HCT116 (cell line): ENCODE data around the gene TMEM94. TPM values are rescaled to one million over a fixed set of nuclear protein-coding genes. Genes with fewer than 3 reads are reported as not detected.
"Not testable (repeated sequence)": the region's sequence is repeated elsewhere in the genome, so short reads cannot be mapped to it uniquely, and the experiment has no call there.

ENCODE experiments used
- ATAC-seq: fragments of 200-7000 bp; cut with Tn5 transposase; 2 replicates; pipeline ENCODE4 v1.9.1; 2020; ENCODE audit warnings: mild to moderate bottlenecking, moderate library complexity
- BruUV-seq: library from RNA; stranded (reverse); fragments of 400-500 nt; replicated peaks from 2 replicates; lab custom pipeline; 2021; lab: Mats Ljungman, UMichigan
- CTCF ChIA-PET: fragments of 300-600 bp; sonication (Branson Sonifier 250); formaldehyde crosslinking; loops from one replicate; lab custom pipeline; 2021; ENCODE audit warnings: antibody characterized with exemption; lab: Charles Lee
- POLR2A ChIA-PET: fragments of 300-600, 350-600 bp; sonication (Branson Sonifier 250); formaldehyde crosslinking; loops from one replicate; lab custom pipeline; 2021; ENCODE audit warnings: antibody characterized with exemption; lab: Charles Lee
- RAD21 ChIA-PET, 2 experiments: fragments of 300-600 bp; sonication (Branson Sonifier 250); formaldehyde crosslinking; loops; one replicate each; lab custom pipeline; 2023; ENCODE audit warnings: low total read pairs in 2 of 2; ENCODE audit not compliant: uncharacterized antibody in 2 of 2, unreplicated experiment in 2 of 2, low non-redundant PET in 1 of 2; lab: Charles Lee
- DNase-seq: peaks from one replicate; pipeline ENCODE4 v3.0.0-alpha.2; 2010; ENCODE audit warnings: low read depth, low spot score
- H2AFZ ChIP-seq: fragments of 200-600 bp; shearing (Covaris generic), sonication (generic); 2 replicates; pipeline ENCODE4 v1.6.1; 2017; ENCODE audit warnings: low read depth, mixed run types, mixed read lengths, antibody characterized with exemption, low read length; ENCODE audit not compliant: poor library complexity, severe bottlenecking
- H3K27ac ChIP-seq: 2 replicates; pipeline ENCODE4 v1.5.1; 2012; ENCODE audit warnings: low read depth, low read length
- H3K27me3 ChIP-seq: fragments of 200-600 bp; sonication (generic); 2 replicates; pipeline ENCODE4 v1.6.1; 2016; ENCODE audit warnings: mixed run types, low read length, mixed read lengths; ENCODE audit not compliant: insufficient read depth
- H3K36me3 ChIP-seq, 2 experiments: fragments of 200-500 bp in 1 of 2; fragments of 200-600 bp in 1 of 2; sonication (Bioruptor generic) in 1 of 2; sonication (generic) in 1 of 2; 2 replicates each; pipeline versions ENCODE4 v1.5.1 to v1.6.1; 2014 to 2016; ENCODE audit warnings: low read length in 2 of 2, inconsistent platforms in 1 of 2, mixed read lengths in 1 of 2, mixed run types in 1 of 2; ENCODE audit not compliant: insufficient read depth in 2 of 2, control insufficient read depth in 1 of 2
- H3K4me1 ChIP-seq, 2 experiments: fragments of 200-600 bp in 1 of 2; sonication (generic) in 1 of 2; 2 replicates each; pipeline versions ENCODE4 v1.5.1 to v1.6.1; 2012 to 2017; ENCODE audit warnings: low read length in 2 of 2, inconsistent platforms in 1 of 2, mild to moderate bottlenecking in 1 of 2, mixed read lengths in 1 of 2, mixed run types in 1 of 2, moderate library complexity in 1 of 2; ENCODE audit not compliant: insufficient read depth in 2 of 2, control insufficient read depth in 1 of 2
- H3K4me2 ChIP-seq: fragments of 200-600 bp; sonication (generic); 2 replicates; pipeline ENCODE4 v1.6.1; 2017; ENCODE audit warnings: mixed run types, low read length, mixed read lengths
- H3K4me3 ChIP-seq, 2 experiments: fragments of 200-600 bp in 1 of 2; sonication (generic) in 1 of 2; replicated peaks in 1 of 2; 2 replicates each; pipeline ENCODE4 v1.5.1; 2011 to 2016; ENCODE audit warnings: low read length in 2 of 2, control low read depth in 1 of 2, low read depth in 1 of 2, mild to moderate bottlenecking in 1 of 2, mixed read lengths in 1 of 2, mixed run types in 1 of 2
- H3K79me2 ChIP-seq: fragments of 200-600 bp; sonication (generic); 2 replicates; pipeline ENCODE4 v1.6.1; 2017; ENCODE audit warnings: mild to moderate bottlenecking, mixed run types, low read length, moderate library complexity, mixed read lengths; ENCODE audit not compliant: insufficient read depth
- H3K9ac ChIP-seq: fragments of 200-600 bp; sonication (generic); 2 replicates; pipeline ENCODE4 v1.6.1; 2016; ENCODE audit warnings: low read length, mixed read lengths
- H3K9me2 ChIP-seq: fragments of 200-600 bp; sonication (generic), shearing (Covaris generic); 2 replicates; pipeline ENCODE4 v1.6.1; 2017; ENCODE audit warnings: mixed run types, mild to moderate bottlenecking, moderate library complexity; ENCODE audit not compliant: insufficient read depth
- H3K9me3 ChIP-seq, 2 experiments: fragments of 200-500 bp in 1 of 2; fragments of 200-600 bp in 1 of 2; sonication (Bioruptor generic) in 1 of 2; sonication (generic) in 1 of 2; 2 replicates each; pipeline ENCODE4 v1.6.1; 2014 to 2017; ENCODE audit warnings: low read length in 2 of 2, mixed read lengths in 2 of 2, inconsistent platforms in 1 of 2, low read depth in 1 of 2, mild to moderate bottlenecking in 1 of 2, mixed run types in 1 of 2, moderate library complexity in 1 of 2; ENCODE audit not compliant: control insufficient read depth in 1 of 2, insufficient read depth in 1 of 2
- H4K20me1 ChIP-seq: fragments of 200-600 bp; sonication (generic), shearing (Covaris generic); 2 replicates; pipeline ENCODE4 v1.6.1; 2017; ENCODE audit warnings: mixed run types, mild to moderate bottlenecking, moderate library complexity; ENCODE audit not compliant: insufficient read depth
- ATF3 ChIP-seq: IDR thresholded peaks from 2 replicates; pipeline ENCODE4 v1.6.1; 2012
- CBX3 ChIP-seq: IDR thresholded peaks from 2 replicates; pipeline ENCODE4 v1.6.1; 2012; ENCODE audit warnings: low read depth
- EGR1 ChIP-seq: IDR thresholded peaks from 2 replicates; pipeline ENCODE4 v1.6.1; 2012; ENCODE audit warnings: low read depth
- MAX ChIP-seq: IDR thresholded peaks from 2 replicates; pipeline ENCODE4 v1.6.1; 2012
- POLR2A ChIP-seq: IDR thresholded peaks from 2 replicates; pipeline ENCODE4 v1.7.0; 2011; ENCODE audit warnings: borderline replicate concordance; ENCODE audit not compliant: insufficient read depth, insufficient read length; ENCODE audit errors: extremely low read depth
- POLR2AphosphoS5 ChIP-seq: IDR thresholded peaks from 2 replicates; pipeline ENCODE4 v1.6.1; 2011; ENCODE audit warnings: mild to moderate bottlenecking, low read depth, low read length, moderate library complexity
- RAD21 ChIP-seq: IDR thresholded peaks from 2 replicates; pipeline ENCODE4 v1.6.1; 2012; ENCODE audit warnings: low read depth, mild to moderate bottlenecking
- ZFX ChIP-seq: fragments of 450-650 bp; IDR thresholded peaks from 2 replicates; pipeline ENCODE4 v1.6.1; 2017
- ZNF274 ChIP-seq: fragments of 200-500 bp; sonication (Bioruptor generic); IDR thresholded peaks from 2 replicates; pipeline ENCODE4 v1.6.1; 2014; ENCODE audit warnings: mild to moderate bottlenecking, low read depth, low read length, inconsistent platforms
- intact Hi-C: fragments of 100-400 bp; cut with micrococcal nuclease; formaldehyde crosslinking; loops from 2 replicates; pipeline ENCODE4 v1.10.0; 2022
- total RNA-seq: library from RNA; stranded (reverse); gene quantifications from one replicate; pipeline ENCODE4 v1.2.1, GENCODE V29; 2021; ENCODE audit not compliant: unreplicated experiment
- TF ChIP-seq, protein P1 (sequence below): IDR thresholded peaks from 2 replicates; pipeline ENCODE4 v1.6.1; 2011; ENCODE audit warnings: mild to moderate bottlenecking, low read length, moderate library complexity; ENCODE audit not compliant: insufficient replicate concordance; ENCODE audit errors: extremely low read depth

The TMEM94 gene
- total RNA-seq, 1 experiment from 2014 or later, result 75.4 TPM

GRCh38 chr17:75433218-75433783 is 23.1 kb upstream of the TMEM94 start:
- intact Hi-C loops, result no loop called here
- no peaks in the 10 kb centered on the region for H3K9me3 ChIP-seq
- peaks cover 34 to 35% of the 10 kb centered on the region in 2 experiments for H3K4me1 ChIP-seq
- no peak overlapping the region for H3K9ac ChIP-seq
- no peak overlapping the region for H3K4me3 ChIP-seq
- H3K27me3 ChIP-seq, result no peaks in the 10 kb centered on the region
- ChIA-PET CTCF (interaction anchor here (1.1 kb wide), 1 partner anchor 168 kb away, joined by 3 read pairs; no protein-coding TSS in a partner anchor), POLR2A (interaction anchor here (1.1 kb wide), 1 partner anchor 23 kb away, joined by 3 read pairs; the partner anchor contains the start of gene TMEM94)
- no peak overlapping the region for H3K4me2 ChIP-seq
- ATAC-seq (no peak), DNase-seq (no peak)
- H3K36me3 ChIP-seq, result no peaks in the 10 kb centered on the region
- no peaks in the 10 kb centered on the region for H4K20me1 ChIP-seq
- no peaks in the 10 kb centered on the region for H3K9me2 ChIP-seq
- no peak overlapping the region for H3K27ac ChIP-seq
- BruUV-seq, result no TSS peak
- no peak overlapping the region for H2AFZ ChIP-seq
- TF ChIP-seq RAD21, result no peak
- TF ChIP-seq POLR2A, result no peak
- no peak for TF ChIP-seq ZFX
- TF ChIP-seq POLR2AphosphoS5, result no peak
- no peak for TF ChIP-seq ATF3
- TF ChIP-seq, protein P1, sequence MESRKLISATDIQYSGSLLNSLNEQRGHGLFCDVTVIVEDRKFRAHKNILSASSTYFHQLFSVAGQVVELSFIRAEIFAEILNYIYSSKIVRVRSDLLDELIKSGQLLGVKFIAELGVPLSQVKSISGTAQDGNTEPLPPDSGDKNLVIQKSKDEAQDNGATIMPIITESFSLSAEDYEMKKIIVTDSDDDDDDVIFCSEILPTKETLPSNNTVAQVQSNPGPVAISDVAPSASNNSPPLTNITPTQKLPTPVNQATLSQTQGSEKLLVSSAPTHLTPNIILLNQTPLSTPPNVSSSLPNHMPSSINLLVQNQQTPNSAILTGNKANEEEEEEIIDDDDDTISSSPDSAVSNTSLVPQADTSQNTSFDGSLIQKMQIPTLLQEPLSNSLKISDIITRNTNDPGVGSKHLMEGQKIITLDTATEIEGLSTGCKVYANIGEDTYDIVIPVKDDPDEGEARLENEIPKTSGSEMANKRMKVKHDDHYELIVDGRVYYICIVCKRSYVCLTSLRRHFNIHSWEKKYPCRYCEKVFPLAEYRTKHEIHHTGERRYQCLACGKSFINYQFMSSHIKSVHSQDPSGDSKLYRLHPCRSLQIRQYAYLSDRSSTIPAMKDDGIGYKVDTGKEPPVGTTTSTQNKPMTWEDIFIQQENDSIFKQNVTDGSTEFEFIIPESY, result no peak
- no peak for TF ChIP-seq ZNF274
- no peak for TF ChIP-seq CBX3
- TF ChIP-seq EGR1, result no peak
- TF ChIP-seq MAX, result no peak
- TF ChIP-seq, all 23 proteins: peak for 0
- H3K79me2 ChIP-seq, result no peaks in the 10 kb centered on the region
- RAD21 ChIA-PET, result no interaction called here

DNA sequence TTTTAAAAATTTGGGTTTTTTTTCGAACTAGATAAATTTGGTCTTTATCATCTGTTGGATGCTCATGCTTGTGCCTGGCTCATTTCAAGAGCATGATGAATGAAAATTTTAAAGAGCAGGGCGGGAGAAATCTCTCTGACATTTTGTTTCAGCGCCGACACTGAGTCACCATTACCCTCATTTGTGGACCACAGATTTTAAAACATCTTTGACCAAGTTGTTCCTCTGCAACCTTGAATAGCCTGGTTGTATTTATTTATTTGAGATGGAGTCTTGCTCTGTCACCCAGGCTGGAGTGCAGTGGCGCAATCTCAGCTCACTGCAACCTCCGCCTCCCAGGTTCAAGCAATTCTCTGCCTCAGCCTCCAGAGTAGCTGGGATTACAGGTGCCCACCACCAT is 22.0 kb upstream of the TMEM94 start:
- ATAC-seq, DNase-seq, H3K79me2 ChIP-seq, H3K27me3 ChIP-seq, H3K4me3 ChIP-seq, H3K9ac ChIP-seq, H4K20me1 ChIP-seq, intact Hi-C loops, H3K9me2 ChIP-seq, H3K9me3 ChIP-seq, H2AFZ ChIP-seq, H3K27ac ChIP-seq, BruUV-seq, RAD21 ChIA-PET, H3K4me2 ChIP-seq, H3K36me3 ChIP-seq: not testable (repeated sequence)
- POLR2A ChIA-PET, result interaction anchor here (0.6 kb wide), 1 partner anchor 302 kb away, joined by 4 read pairs; no protein-coding TSS in a partner anchor
- peaks cover 23 to 25% of the 10 kb centered on the region in 2 experiments for H3K4me1 ChIP-seq
- CTCF ChIA-PET, result interaction anchor here (1.0 kb wide), 1 partner anchor 82 kb away, joined by 3 read pairs; the partner anchor contains the start of gene TSEN54

GRCh38 chr17:75437404-75437803 is 19.0 kb upstream of the TMEM94 start:
- H2AFZ ChIP-seq, POLR2A ChIA-PET, DNase-seq, H3K4me3 ChIP-seq, H3K9ac ChIP-seq, H3K27me3 ChIP-seq, H4K20me1 ChIP-seq, H3K9me3 ChIP-seq, H3K9me2 ChIP-seq, H3K36me3 ChIP-seq, H3K27ac ChIP-seq, H3K79me2 ChIP-seq, H3K4me1 ChIP-seq, ATAC-seq, RAD21 ChIA-PET, H3K4me2 ChIP-seq, intact Hi-C loops, BruUV-seq: not testable (repeated sequence)
- CTCF ChIA-PET, result interaction anchor here (1.2 kb wide), 1 partner anchor 18 kb away, joined by 3 read pairs; no protein-coding TSS in a partner anchor
